Tibial artery (tissue), 4 donors: ENCODE data around the gene TTC38.

Experiments
- DNase-seq, 2 donors: peaks; one replicate each; pipeline ENCODE4 v3.0.0-alpha.2; 2019
- H3K27ac ChIP-seq, 2 donors: fragments of 200-600 bp; sonication (generic) in 1 of 2; 1 replicate in 1 of 2; 2 replicates in 1 of 2; pipeline ENCODE4 v1.5.1; 2018 to 2019; ENCODE audit warnings: mild to moderate bottlenecking in 1 of 2
- H3K27me3 ChIP-seq, 2 donors: fragments of 200-600 bp; sonication (generic) in 1 of 2; one replicate each; pipeline versions ENCODE4 v1.5.1 to v1.6.0; 2016 to 2019
- H3K36me3 ChIP-seq, 3 donors: fragments of 200-600 bp; sonication (generic) in 2 of 3; one replicate each; pipeline ENCODE4 v1.5.1; 2016 to 2019; ENCODE audit warnings: mild to moderate bottlenecking in 2 of 3
- H3K4me1 ChIP-seq, 4 donors: fragments of 200-600 bp; sonication (generic) in 2 of 4; 1 replicate in 3 of 4; 2 replicates in 1 of 4; pipeline ENCODE4 v1.5.1; 2016 to 2019
- H3K4me3 ChIP-seq, 2 donors: fragments of 200-600 bp; sonication (generic) in 1 of 2; 1 replicate in 1 of 2; 2 replicates in 1 of 2; pipeline ENCODE4 v1.5.1; 2018 to 2019; ENCODE audit warnings: mild to moderate bottlenecking in 2 of 2
- H3K9me3 ChIP-seq, 3 donors: fragments of 200-600 bp; sonication (generic) in 1 of 3; one replicate each; pipeline ENCODE4 v1.5.1; 2016 to 2019
- CTCF ChIP-seq, 2 experiments: fragments of 200-600 bp in 1 of 2; fragments of 450-650 bp in 1 of 2; IDR thresholded peaks; one replicate each; pipeline ENCODE4 v1.5.1; 2017 to 2019; ENCODE audit warnings: antibody characterized with exemption in 2 of 2, mild to moderate bottlenecking in 1 of 2, moderate library complexity in 1 of 2
- intact Hi-C: fragments of 100-400 bp; cut with DNase I; formaldehyde crosslinking; loops from one replicate; pipeline ENCODE4 v1.15.0; 2023; ENCODE audit warnings: low total_unique reads

TTC38 gene

GRCh38 chr22:46315976-46316375, 48.2 kb downstream of the TTC38 start:
- no peaks in the 10 kb centered on the region for H3K9me3 ChIP-seq
- no peak for TF ChIP-seq CTCF (IDR thresholded peaks at IDR 0.05)
- H3K27me3 ChIP-seq: no peaks in the 10 kb centered on the region
- no peak overlapping the region for H3K27ac ChIP-seq
- DNase-seq: no peak
- H3K36me3 ChIP-seq: no peaks in the 10 kb centered on the region
- intact Hi-C loops: no loop called here
- H3K4me3 ChIP-seq: no peak overlapping the region
- H3K4me1 ChIP-seq: no peaks in the 10 kb centered on the region

GRCh38 chr22:46317646-46318045, 49.8 kb downstream of the TTC38 start:
- Histone ChIP-seq H3K27ac (no peak overlapping the region), H3K4me3 (no peak overlapping the region), H3K4me1 (no peaks in the 10 kb centered on the region), H3K36me3 (no peaks in the 10 kb centered on the region), H3K27me3 (no peaks in the 10 kb centered on the region), H3K9me3 (no peaks in the 10 kb centered on the region)
- no peak for DNase-seq
- no peak for TF ChIP-seq CTCF (IDR thresholded peaks at IDR 0.05)
- intact Hi-C loops: no loop called here

DNA sequence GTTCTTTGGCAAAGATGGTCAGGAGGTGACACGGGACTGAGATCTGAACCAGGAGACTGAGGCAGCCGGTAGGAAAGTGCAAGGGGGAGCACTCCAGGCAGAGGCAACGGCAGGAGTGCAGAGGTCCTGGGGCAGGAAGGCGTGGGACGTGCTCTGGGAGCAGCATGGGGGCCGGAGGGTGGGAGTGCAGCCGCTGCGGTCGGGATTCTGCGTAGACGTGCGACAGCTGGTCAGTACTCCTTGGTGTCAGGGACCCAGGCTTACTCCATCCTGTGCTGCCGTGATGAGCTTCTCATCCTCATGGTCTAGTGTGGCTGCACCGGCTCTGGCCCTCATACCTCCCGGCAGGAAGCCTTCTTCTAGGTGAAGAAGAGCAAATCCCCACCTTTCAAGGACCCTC, 50.8 kb downstream of the TTC38 start:
- Histone ChIP-seq H3K9me3 (no peaks in the 10 kb centered on the region), H3K27ac (no peak overlapping the region), H3K4me1 (no peaks in the 10 kb centered on the region), H3K27me3 (no peaks in the 10 kb centered on the region), H3K36me3 (no peaks in the 10 kb centered on the region), H3K4me3 (no peak overlapping the region)
- intact Hi-C loops: no loop called here
- no peak for TF ChIP-seq CTCF (IDR thresholded peaks at IDR 0.05)
- DNase-seq: no peak

GRCh38 chr22:46319319-46319718, 51.5 kb downstream of the TTC38 start:
- Histone ChIP-seq H3K4me3 (no peak overlapping the region), H3K27ac (no peak overlapping the region), H3K36me3 (no peaks in the 10 kb centered on the region), H3K27me3 (no peaks in the 10 kb centered on the region), H3K4me1 (no peaks in the 10 kb centered on the region), H3K9me3 (no peaks in the 10 kb centered on the region)
- TF ChIP-seq CTCF (IDR thresholded peaks at IDR 0.05): no peak
- DNase-seq: no peak
- intact Hi-C loops: no loop called here

DNA sequence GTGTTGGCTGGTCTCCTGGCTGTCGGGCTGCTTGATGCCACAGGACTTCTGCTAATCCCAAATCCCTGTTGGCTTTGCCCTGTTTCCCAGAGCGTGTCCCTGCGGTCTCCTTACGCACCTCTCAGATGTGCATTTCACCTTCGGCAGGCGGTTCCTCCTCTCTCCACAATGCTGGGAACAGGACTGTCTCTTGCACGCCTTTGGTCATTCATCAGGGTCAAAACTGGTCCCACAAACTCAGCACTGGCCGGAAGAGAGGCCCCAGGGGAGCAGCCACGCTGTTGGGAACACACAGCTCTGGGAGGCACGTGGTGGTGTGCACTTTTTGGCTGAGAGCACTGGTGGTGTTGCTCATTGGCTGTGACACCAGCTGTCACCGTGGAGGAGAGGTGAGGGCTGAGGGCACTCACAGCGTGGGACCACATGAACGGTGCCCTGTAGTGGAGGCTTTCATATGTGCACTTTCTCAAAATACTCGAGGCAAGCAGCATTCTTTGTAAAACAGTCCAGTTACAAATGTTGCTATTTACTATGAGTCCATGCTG, 52.4 kb downstream of the TTC38 start:
- Histone ChIP-seq H3K27me3 (no peaks in the 10 kb centered on the region), H3K9me3 (no peaks in the 10 kb centered on the region), H3K4me1 (no peaks in the 10 kb centered on the region), H3K4me3 (no peak overlapping the region), H3K36me3 (no peaks in the 10 kb centered on the region), H3K27ac (no peak overlapping the region)
- intact Hi-C loops: no loop called here
- no peak for DNase-seq
- TF ChIP-seq CTCF (IDR thresholded peaks at IDR 0.05): no peak
